Heart left ventricle (tissue), 13 donors: ENCODE data around the gene PLCB4.

ENCODE experiments used
- CTCF ChIP-seq, 12 donors: fragments of 200-600 bp; sonication (generic) in 4 of 12; IDR thresholded peaks; one replicate each; pipeline versions ENCODE4 v1.5.0 to v1.8.0; 2018 to 2022; ENCODE audit warnings: antibody characterized with exemption in 12 of 12, mild to moderate bottlenecking in 5 of 12
- POLR2A ChIP-seq, 2 donors: fragments of 450-650 bp; IDR thresholded peaks; one replicate each; pipeline ENCODE4 v1.6.1; 2017; ENCODE audit warnings: antibody characterized with exemption in 2 of 2, mild to moderate bottlenecking in 2 of 2, moderate library complexity in 2 of 2
- donor health status: ischemic (EF 13 %, LVEDD 7.1; RV severe dilation, severe dysfunction).
- donor health status: DM: no; HTN: yes; CAD: no.
- donor health status: DM: no; HTN: no; CAD: no.
- donor health status: ischemic (EF 25% LVEDD 6.9; RV normal size, moderate dysfunction).
- donor health status: ischemic (EF 25% LVEDD 5.7; RV mildly dilated, moderate dysfunction).
- donor health status: ischemic (EF 35%, LVEDD 5.7; RV mildly dilated, moderate dysfunction).
- donor health status: nonischemic (EF 11% LVEDD 7.7; RV severe dilation, severe dysfunction).
- donor health status: DM: yes; HTN: yes; CAD: no.
- donor health status: PGD.
- donor health status: ischemic (EF 29% LVEDD 5.4; RV normal size, mild dysfunction).
- donor health status: nonischemic (EF 23%, LVEDD 6.1; RV moderate dilation, normal function).

GRCh38 chr20:9301129-9302090 is 232.5 kb downstream of the PLCB4 start:
- TF ChIP-seq CTCF (IDR thresholded peaks at IDR 0.05), result no peak
- no peak for TF ChIP-seq POLR2A (IDR thresholded peaks at IDR 0.05)
